NCI-H1105 treated with DMSO at 0.1 percent for 48 hours (cell line): ENCODE measurements around the gene FASTKD2.

ENCODE experiments used
- DNase-seq: peaks from one replicate; lab custom pipeline; 2025; lab: John Stamatoyannopoulos, UW

The FASTKD2 gene

DNA sequence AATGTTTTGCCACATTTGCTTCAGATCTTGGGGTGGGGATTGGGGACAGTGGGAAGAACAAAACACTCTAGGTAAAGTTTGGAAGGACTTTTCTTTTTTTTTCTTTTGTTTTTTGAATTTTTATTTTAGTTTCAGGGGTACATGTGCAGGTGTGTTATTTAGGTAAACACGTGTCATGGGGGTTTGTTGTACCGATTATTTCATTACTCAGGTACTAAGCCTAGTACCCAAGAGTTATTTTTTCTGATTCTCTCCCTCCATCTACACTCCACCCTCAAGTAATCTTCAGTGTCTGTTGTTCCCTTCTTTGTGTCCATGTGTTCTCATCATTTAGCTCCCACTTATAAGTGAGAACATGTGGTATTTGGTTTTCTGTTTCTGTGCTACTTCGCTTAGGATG is 73.3 kb downstream of the FASTKD2 start:
- DNase-seq, result no peak

DNA sequence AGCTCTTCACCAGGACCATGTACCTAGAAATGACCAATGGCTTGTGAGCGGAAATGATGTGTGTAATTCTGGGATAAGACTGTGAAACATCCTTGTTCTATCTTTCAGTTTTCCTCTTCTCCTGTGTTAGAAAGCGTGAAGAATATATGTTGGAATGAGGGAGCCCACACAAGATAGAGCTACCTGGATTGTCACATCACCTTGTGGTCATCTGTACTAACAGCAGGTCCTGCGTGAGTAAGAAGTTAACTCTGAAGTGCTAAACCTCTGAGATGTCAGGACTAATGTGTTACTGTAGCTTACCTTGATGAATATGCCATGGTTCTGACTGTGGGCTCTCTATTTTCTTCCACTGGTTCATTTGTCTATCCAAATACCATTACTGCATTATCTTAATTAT is 75.6 kb downstream of the FASTKD2 start:
- no peak for DNase-seq
